ENCODE results near the gene ZNF830.
"Not testable (repeated sequence)": the region's sequence is repeated elsewhere in the genome, so short reads cannot be mapped to it uniquely, and the experiment has no call there.

Gene ZNF830

DNA sequence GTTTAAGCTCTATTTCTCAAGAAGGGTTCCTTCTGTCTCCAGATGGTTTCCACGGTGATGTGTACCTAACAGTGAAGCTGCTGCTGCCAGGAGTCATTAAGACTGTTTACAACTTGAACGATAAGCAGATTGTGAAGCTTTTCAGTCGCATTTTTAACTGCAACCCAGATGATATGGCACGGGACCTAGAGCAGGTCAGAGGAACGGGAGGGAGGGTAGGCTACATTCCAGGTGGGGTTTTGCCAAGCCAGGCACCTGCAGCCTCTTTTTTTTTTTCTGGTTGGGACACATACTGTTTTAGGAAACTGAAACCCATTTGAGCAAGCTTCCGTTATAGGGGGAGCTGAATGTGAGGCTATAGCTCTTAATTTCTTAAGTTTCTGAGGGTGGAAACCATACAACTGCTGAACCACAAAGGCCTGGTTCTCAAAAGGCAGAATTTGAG is 29.6 kb downstream of the ZNF830 start:
- no peak for DNase-seq

GRCh38 chr17:34991606-34992005 is 30.3 kb downstream of the ZNF830 start:
- DNase-seq = no peak

DNA sequence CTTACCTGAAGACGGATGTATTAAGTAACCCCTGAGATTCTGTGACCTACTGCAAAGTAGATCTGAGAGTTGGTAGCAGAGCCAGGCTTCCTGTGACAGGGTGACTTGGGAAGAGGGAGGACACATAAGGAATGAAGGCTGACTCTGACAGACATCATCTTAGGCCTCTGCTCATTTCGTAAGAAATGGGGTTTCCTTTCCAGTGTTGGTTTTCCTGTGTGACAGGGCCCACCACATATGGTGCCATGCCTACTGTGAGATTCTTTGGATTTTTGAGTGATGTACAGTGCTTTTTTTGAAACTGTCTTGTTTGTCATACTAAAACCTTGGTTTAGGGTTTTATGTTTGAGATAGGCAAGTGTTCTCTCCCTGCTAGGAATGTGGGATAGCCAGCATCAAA is 31.7 kb downstream of the ZNF830 start:
- no peak for DNase-seq

GRCh38 chr17:34996422-34997285 is 35.3 kb downstream of the ZNF830 start:
- DNase-seq = no peak

GRCh38 chr17:34997355-34997862 is 36.1 kb downstream of the ZNF830 start:
- DNase-seq = no peak

GRCh38 chr17:34998205-34998604 is 36.9 kb downstream of the ZNF830 start:
- peak in 54 of 56 donors; percentile 6 to 87 (median 61) for DNase-seq

- no peak for DNase-seq
Measured at GRCh38 chr17:34999456-34999855, 38.1 kb downstream of the ZNF830 start.

DNA sequence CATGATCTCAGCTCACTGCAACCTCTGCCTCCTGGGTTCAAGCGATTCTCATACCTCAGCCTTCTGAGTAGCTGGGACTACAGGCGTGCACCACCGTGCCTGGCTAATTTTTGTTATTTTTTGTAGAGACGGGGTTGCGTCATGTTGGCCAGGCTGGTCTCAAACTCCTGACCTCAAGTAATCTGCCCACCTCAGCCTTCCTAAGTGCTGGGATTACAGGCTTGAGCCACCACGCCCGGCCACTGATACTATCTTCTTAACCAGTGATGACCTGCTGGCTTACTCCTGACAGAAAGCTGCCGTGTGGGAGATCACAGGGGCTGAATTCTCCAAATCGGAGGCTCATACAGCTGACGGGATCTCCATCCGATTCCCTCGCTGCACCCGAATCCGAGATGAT is 39.6 kb downstream of the ZNF830 start:
- DNase-seq = not testable (repeated sequence)

- no peak for DNase-seq
Measured at GRCh38 chr17:35001549-35001948, 40.2 kb downstream of the ZNF830 start.

DNA sequence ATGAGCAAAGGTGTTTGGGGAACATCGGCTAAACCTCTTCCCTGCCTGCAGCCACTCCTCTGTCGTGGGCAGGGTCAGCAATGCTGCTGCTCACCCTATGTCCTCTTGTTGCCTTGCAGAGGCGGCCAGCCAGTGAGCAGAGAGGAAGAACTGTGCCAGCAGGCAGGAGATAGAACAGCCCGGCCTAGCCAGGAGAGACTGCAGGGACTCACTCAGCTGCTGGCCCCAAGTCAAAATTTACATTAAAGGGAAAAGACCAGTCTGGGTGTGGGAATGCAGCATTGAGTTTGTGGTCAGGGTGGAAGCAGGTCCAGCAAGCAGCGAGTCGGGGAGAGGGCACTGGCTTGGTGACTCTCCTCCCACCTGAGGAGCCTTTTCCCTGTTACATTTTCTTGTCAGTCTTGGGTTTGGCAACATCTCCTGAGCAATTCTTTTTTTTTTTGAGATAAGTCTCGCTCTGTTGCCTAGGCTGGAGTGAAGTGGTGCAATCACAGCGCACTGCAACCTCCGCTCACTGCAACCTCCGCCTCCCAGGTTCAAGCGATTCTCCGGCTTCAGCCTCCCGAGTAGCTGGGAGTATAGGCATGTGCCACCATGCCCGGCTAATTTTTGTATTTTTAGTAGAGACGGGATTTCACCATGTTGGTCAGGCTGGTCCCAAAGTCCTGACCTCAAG is 41.7 kb downstream of the ZNF830 start:
- no peak for DNase-seq

- DNase-seq = no peak
Measured at GRCh38 chr17:35003778-35004177, 42.4 kb downstream of the ZNF830 start.

GRCh38 chr17:35006345-35006744 is 45.0 kb downstream of the ZNF830 start:
- DNase-seq = no peak

DNA sequence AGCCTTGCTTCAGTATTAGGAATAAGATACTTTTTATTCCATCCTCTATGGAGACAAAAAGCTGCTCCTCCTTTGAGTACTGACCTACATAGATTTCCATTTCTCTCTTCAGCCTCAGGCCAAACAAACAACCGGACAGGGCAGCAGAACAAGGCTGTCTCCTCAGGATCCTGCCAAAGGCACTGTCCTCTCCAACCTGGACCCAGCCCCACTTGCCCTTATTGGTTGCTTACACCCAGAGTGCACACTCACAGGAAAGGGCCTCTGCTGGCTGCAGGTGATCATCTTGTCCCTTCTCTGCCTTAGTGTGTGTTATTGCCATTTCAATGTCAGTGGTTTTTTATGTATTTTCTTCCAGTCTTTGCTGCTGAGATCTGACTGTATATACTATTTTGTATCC is 45.6 kb downstream of the ZNF830 start:
- no peak for DNase-seq

- no peak for DNase-seq
Measured at GRCh38 chr17:35010093-35010492, 48.8 kb downstream of the ZNF830 start.

GRCh38 chr17:35011671-35012216 is 50.4 kb downstream of the ZNF830 start:
- DNase-seq = no peak
